ENCODE results near the gene CALCB. TPM values are rescaled to one million over a fixed set of nuclear protein-coding genes. Genes with fewer than 3 reads are reported as not detected.

The CALCB gene
- total RNA-seq, 6 experiments from 2014 or later: 0.12 to 0.86 (median 0.29) TPM; not detected in 1

Other genes with a start within 250 kb of the CALCB start
- 10 to 100 TPM in 1 of 6 experiments, 1 to 10 TPM in 5; 4.3 to 11.6 (median 6.3) TPM for gene CYP2R1, start 181.4 kb upstream of the CALCB start, total RNA-seq
- gene CALCA, start 101.2 kb upstream of the CALCB start, total RNA-seq: 1 to 10 TPM in 3 of 6 experiments, under 1 TPM in 2, not detected in 1; 0.68 to 8.6 (median 2.1) TPM
- gene INSC, start 41.3 kb downstream of the CALCB start, total RNA-seq: under 1 TPM in 3 of 6 experiments, not detected in 3; 0.15 to 0.44 (median 0.43) TPM